ENCODE measurements around the gene IGSF6. TPM values are rescaled to one million over a fixed set of nuclear protein-coding genes. Genes with fewer than 3 reads are reported as not detected.

IGSF6 gene, protein sequence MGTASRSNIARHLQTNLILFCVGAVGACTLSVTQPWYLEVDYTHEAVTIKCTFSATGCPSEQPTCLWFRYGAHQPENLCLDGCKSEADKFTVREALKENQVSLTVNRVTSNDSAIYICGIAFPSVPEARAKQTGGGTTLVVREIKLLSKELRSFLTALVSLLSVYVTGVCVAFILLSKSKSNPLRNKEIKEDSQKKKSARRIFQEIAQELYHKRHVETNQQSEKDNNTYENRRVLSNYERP
- not detected in 2 replicates for polyA plus RNA-seq (2012; rRNA removed)
- not detected in 2 replicates for polyA plus RNA-seq (2012; cell fraction: cytosol; rRNA removed)
- polyA plus RNA-seq (2012; cell fraction: nucleus; rRNA removed): not detected in 2 replicates

DNA sequence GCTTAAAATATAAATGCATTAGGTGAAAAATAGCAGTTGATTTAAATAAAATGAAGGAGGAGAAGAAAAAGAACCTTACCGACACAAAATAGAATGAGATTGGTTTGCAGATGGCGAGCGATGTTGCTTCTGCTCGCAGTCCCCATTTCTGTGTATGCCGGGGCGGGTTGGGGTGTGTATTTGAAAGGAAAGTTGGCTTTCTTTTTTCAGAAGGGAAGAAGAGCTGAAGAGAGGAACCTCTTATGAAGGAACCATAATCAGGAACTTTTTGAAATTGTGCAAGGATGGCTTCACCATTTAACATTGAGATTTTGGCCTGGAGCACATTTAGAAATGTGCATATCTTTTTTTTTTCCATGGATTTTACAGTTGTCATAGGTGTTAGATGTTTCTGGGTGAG, at the start of gene IGSF6:
IGSF6 (minus strand) TSS at position 156 of the 400 bp plus-strand sequence; CDS start at position 146, 10 bp downstream.
- H2AFZ ChIP-seq (ENCODE audit: low read depth): no peak within 1 kb of the TSS
- 94% methylated on average over 6 of the region's 6 CpGs for WGBS (ENCODE audit: low lambda C conversion rate)
- peaks cover 22 to 23% of the 10 kb centered on the region in 2 experiments for H3K36me3 ChIP-seq (replicated peaks in 1 of 2; ENCODE audit: control insufficient read depth in 1 of 2, insufficient read depth in 2 of 2, low read length in 1 of 2)
- POLR2A ChIA-PET: no interaction called here
- H3K79me2 ChIP-seq (ENCODE audit: insufficient read depth): peaks cover 35% of the 10 kb centered on the region
- CTCF ChIA-PET: interaction anchor here (0.9 to 3.9 kb wide), 3 partner anchors 12 to 68 kb away, joined by 3 to 16 read pairs (median 14); no protein-coding TSS in a partner anchor
- peaks cover 13% of the 10 kb centered on the region for H3F3A ChIP-seq (replicated peaks; ENCODE audit: insufficient read depth)
- no peak within 1 kb of the TSS for H3K4me2 ChIP-seq
- H3K27me3 ChIP-seq (ENCODE audit: insufficient read depth): no peaks in the 10 kb centered on the region
- H3K9ac ChIP-seq: no peak within 1 kb of the TSS
- no peaks in the 10 kb centered on the region for H3K9me2 ChIP-seq
- no peak within 1 kb of the TSS for H3K27ac ChIP-seq (ENCODE audit: low read depth in 2 of 2, low read length in 1 of 2)
- TF ChIP-seq TEAD4 (IDR thresholded peaks at IDR 0.05; ENCODE audit: borderline replicate concordance, insufficient read depth): no peak
- no peaks in the 10 kb centered on the region for H4K20me1 ChIP-seq (ENCODE audit: insufficient read depth)
- DNase-seq: no peak
- no peak within 1 kb of the TSS for H3K4me3 ChIP-seq (ENCODE audit: low read depth in 2 of 2, low read length in 1 of 2)
- peaks cover 0 to 3% of the 10 kb centered on the region in 2 experiments; a peak in 1 of 4 replicates for H3K4me1 ChIP-seq (ENCODE audit: control insufficient read depth in 1 of 2, insufficient read depth in 2 of 2, low read depth in 1 of 2, low read length in 1 of 2)
- H3K9me3 ChIP-seq: no peaks in the 10 kb centered on the region

- Histone ChIP-seq H3F3A (replicated peaks; ENCODE audit: insufficient read depth) (no peaks in the 10 kb centered on the region), H3K4me3 (ENCODE audit: low read depth in 2 of 2, low read length in 1 of 2) (no peak overlapping the region), H3K9me3 (no peaks in the 10 kb centered on the region), H2AFZ (ENCODE audit: low read depth) (no peak overlapping the region), H3K9ac (no peak overlapping the region), H3K27ac (ENCODE audit: low read depth in 2 of 2, low read length in 1 of 2) (no peak overlapping the region), H3K4me2 (no peak overlapping the region), H4K20me1 (ENCODE audit: insufficient read depth) (no peaks in the 10 kb centered on the region), H3K9me2 (no peaks in the 10 kb centered on the region), H3K4me1 (ENCODE audit: control insufficient read depth in 1 of 2, insufficient read depth in 2 of 2, low read depth in 1 of 2, low read length in 1 of 2) (no peaks in the 10 kb centered on the region), H3K36me3 (replicated peaks in 1 of 2; ENCODE audit: control insufficient read depth in 1 of 2, insufficient read depth in 2 of 2, low read length in 1 of 2) (no peaks in the 10 kb centered on the region), H3K79me2 (ENCODE audit: insufficient read depth) (no peaks in the 10 kb centered on the region), H3K27me3 (ENCODE audit: insufficient read depth) (no peaks in the 10 kb centered on the region; the same call in 1 of the 2 replicates)
- no peak for DNase-seq
- CTCF ChIA-PET: interaction anchor here (0.7 to 4.1 kb wide), 2 partner anchors 26 to 45 kb away, joined by 3 to 28 read pairs; no protein-coding TSS in a partner anchor
- no peak for TF ChIP-seq RAD21 (IDR thresholded peaks at IDR 0.05; ENCODE audit: low read length)
- no peak for TF ChIP-seq RXRA (IDR thresholded peaks at IDR 0.05; ENCODE audit: borderline replicate concordance, low read depth)
- TF ChIP-seq EP300 (IDR thresholded peaks at IDR 0.05; ENCODE audit: borderline replicate concordance in 1 of 2, low read depth in 1 of 2, low read length in 1 of 2): no peak
- TF ChIP-seq USF2 (IDR thresholded peaks at IDR 0.05; ENCODE audit: borderline replicate concordance, low read depth, low read length): no peak
- no peak for TF ChIP-seq SMC3 (IDR thresholded peaks at IDR 0.05; ENCODE audit: low read depth, low read length)
- no peak for TF ChIP-seq RCOR1 (IDR thresholded peaks at IDR 0.05; ENCODE audit: low read length)
- no peak for TF ChIP-seq FOXM1 (IDR thresholded peaks at IDR 0.05; ENCODE audit: low read depth)
- no peak for TF ChIP-seq GATA2 (CRISPR knock-in tag; IDR thresholded peaks at IDR 0.05)
- TF ChIP-seq EZH2phosphoT487 (IDR thresholded peaks at IDR 0.05; ENCODE audit: borderline replicate concordance, low read depth): no peak
- TF ChIP-seq MXI1 (IDR thresholded peaks at IDR 0.05; ENCODE audit: low read depth, low read length): no peak
- TF ChIP-seq USF1 (IDR thresholded peaks at IDR 0.05; ENCODE audit: borderline replicate concordance, low read depth): no peak
- TF ChIP-seq TAF1 (IDR thresholded peaks at IDR 0.05; ENCODE audit: borderline replicate concordance, low read depth, low read length): no peak
- TF ChIP-seq JUND (IDR thresholded peaks at IDR 0.05): no peak
- WGBS (ENCODE audit: low lambda C conversion rate): 53% methylated on average over 2 of the region's 2 CpGs
- POLR2A ChIA-PET: no interaction called here
Measured at GRCh38 chr16:21701271-21701670, 48.9 kb upstream of the IGSF6 start.
